ENCODE data around the gene ASTL.

DNA sequence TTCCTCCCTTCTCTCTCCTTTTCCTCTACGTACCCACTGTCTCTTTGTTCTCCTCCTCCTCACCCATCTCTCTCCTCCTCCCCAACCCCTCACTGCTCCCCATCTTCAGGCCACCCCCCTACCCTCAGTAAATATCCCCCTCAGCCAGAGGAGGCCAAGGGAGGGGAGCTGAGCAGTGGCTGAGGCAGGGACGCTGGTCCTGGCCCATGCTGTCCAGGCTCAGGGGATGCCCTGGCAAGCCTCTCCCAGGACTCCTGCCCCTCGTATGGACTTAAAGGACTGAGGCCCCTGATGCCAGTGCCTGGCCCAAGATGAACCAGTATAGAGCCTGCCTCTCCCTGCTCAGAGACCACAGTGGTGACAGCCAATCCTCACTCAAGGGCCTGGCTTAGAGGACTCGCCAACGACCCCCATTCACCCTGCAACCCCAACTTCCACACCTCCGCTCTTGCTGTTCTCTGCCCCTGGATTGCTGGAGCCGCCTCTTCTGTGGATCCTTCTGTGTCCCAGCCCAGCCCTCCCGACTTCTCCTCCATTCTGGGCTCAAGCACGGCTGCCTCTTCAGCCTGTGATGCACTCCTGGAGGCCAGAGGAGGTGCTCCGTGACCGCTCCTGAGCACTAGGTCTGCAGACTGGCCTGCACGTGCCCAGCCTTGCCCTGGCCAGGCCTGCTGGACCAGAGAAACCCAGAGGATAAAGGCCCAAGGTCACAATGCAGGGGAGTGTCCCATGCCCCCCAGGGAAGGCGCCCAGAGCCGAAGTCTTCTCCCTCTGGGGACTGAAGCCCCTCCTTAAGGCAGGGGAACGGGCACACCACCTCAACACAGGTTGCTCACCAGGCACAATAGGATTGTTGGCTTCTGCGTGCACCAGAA lies 16.4 kb upstream of the ASTL start:
- TF ChIP-seq ZNF44 (CRISPR knock-in tag; IDR thresholded peaks at IDR 0.05) (no peak), ZNF274 (CRISPR knock-in tag; IDR thresholded peaks at IDR 0.05) (no peak), MTA3 (CRISPR knock-in tag; IDR thresholded peaks at IDR 0.05) (no peak), KLF15 (CRISPR knock-in tag; IDR thresholded peaks at IDR 0.05; ENCODE audit: borderline replicate concordance) (no peak), MAFF (IDR thresholded peaks at IDR 0.05; ENCODE audit: low read depth, low read length) (no peak), HOXA7 (CRISPR knock-in tag; IDR thresholded peaks at IDR 0.05) (no peak), FOXM1 (CRISPR knock-in tag; IDR thresholded peaks at IDR 0.05) (no peak), ZNF317 (CRISPR knock-in tag; IDR thresholded peaks at IDR 0.05) (no peak)
- TF ChIP-seq, protein P1, sequence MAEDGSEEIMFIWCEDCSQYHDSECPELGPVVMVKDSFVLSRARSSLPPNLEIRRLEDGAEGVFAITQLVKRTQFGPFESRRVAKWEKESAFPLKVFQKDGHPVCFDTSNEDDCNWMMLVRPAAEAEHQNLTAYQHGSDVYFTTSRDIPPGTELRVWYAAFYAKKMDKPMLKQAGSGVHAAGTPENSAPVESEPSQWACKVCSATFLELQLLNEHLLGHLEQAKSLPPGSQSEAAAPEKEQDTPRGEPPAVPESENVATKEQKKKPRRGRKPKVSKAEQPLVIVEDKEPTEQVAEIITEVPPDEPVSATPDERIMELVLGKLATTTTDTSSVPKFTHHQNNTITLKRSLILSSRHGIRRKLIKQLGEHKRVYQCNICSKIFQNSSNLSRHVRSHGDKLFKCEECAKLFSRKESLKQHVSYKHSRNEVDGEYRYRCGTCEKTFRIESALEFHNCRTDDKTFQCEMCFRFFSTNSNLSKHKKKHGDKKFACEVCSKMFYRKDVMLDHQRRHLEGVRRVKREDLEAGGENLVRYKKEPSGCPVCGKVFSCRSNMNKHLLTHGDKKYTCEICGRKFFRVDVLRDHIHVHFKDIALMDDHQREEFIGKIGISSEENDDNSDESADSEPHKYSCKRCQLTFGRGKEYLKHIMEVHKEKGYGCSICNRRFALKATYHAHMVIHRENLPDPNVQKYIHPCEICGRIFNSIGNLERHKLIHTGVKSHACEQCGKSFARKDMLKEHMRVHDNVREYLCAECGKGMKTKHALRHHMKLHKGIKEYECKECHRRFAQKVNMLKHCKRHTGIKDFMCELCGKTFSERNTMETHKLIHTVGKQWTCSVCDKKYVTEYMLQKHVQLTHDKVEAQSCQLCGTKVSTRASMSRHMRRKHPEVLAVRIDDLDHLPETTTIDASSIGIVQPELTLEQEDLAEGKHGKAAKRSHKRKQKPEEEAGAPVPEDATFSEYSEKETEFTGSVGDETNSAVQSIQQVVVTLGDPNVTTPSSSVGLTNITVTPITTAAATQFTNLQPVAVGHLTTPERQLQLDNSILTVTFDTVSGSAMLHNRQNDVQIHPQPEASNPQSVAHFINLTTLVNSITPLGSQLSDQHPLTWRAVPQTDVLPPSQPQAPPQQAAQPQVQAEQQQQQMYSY (CRISPR knock-in tag; IDR thresholded peaks at IDR 0.05), result no peak
- TF ChIP-seq, protein P2, sequence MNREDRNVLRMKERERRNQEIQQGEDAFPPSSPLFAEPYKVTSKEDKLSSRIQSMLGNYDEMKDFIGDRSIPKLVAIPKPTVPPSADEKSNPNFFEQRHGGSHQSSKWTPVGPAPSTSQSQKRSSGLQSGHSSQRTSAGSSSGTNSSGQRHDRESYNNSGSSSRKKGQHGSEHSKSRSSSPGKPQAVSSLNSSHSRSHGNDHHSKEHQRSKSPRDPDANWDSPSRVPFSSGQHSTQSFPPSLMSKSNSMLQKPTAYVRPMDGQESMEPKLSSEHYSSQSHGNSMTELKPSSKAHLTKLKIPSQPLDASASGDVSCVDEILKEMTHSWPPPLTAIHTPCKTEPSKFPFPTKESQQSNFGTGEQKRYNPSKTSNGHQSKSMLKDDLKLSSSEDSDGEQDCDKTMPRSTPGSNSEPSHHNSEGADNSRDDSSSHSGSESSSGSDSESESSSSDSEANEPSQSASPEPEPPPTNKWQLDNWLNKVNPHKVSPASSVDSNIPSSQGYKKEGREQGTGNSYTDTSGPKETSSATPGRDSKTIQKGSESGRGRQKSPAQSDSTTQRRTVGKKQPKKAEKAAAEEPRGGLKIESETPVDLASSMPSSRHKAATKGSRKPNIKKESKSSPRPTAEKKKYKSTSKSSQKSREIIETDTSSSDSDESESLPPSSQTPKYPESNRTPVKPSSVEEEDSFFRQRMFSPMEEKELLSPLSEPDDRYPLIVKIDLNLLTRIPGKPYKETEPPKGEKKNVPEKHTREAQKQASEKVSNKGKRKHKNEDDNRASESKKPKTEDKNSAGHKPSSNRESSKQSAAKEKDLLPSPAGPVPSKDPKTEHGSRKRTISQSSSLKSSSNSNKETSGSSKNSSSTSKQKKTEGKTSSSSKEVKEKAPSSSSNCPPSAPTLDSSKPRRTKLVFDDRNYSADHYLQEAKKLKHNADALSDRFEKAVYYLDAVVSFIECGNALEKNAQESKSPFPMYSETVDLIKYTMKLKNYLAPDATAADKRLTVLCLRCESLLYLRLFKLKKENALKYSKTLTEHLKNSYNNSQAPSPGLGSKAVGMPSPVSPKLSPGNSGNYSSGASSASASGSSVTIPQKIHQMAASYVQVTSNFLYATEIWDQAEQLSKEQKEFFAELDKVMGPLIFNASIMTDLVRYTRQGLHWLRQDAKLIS (CRISPR knock-in tag; IDR thresholded peaks at IDR 0.05), result no peak
- TF ChIP-seq, protein P3, sequence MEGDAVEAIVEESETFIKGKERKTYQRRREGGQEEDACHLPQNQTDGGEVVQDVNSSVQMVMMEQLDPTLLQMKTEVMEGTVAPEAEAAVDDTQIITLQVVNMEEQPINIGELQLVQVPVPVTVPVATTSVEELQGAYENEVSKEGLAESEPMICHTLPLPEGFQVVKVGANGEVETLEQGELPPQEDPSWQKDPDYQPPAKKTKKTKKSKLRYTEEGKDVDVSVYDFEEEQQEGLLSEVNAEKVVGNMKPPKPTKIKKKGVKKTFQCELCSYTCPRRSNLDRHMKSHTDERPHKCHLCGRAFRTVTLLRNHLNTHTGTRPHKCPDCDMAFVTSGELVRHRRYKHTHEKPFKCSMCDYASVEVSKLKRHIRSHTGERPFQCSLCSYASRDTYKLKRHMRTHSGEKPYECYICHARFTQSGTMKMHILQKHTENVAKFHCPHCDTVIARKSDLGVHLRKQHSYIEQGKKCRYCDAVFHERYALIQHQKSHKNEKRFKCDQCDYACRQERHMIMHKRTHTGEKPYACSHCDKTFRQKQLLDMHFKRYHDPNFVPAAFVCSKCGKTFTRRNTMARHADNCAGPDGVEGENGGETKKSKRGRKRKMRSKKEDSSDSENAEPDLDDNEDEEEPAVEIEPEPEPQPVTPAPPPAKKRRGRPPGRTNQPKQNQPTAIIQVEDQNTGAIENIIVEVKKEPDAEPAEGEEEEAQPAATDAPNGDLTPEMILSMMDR (CRISPR knock-in tag; IDR thresholded peaks at IDR 0.05), result peak; percentile 32; the same call in 1 of the 2 replicates
